ENCODE measurements around the gene GCGR.

- no peak for TF ChIP-seq POLR2A (IDR thresholded peaks at IDR 0.05)
- TF ChIP-seq CTCF (IDR thresholded peaks at IDR 0.05) = no peak
Measured at GRCh38 chr17:81846743-81847689, 43.1 kb downstream of the GCGR start.

All from esophagus squamous epithelium (tissue), 4 donors.